B cell (primary cell): Measurements from ENCODE around the gene VTI1A. TPM values are rescaled to one million over a fixed set of nuclear protein-coding genes. Genes with fewer than 3 reads are reported as not detected.

Experiments
- ATAC-seq: fragments of 200-7000 bp; cut with Tn5 transposase; one replicate; pipeline ENCODE4 v1.10.0; 2021; ENCODE audit warnings: low read depth, mild to moderate bottlenecking, moderate number of reproducible peaks, moderate library complexity
- CTCF ChIA-PET: fragments of 350-600 bp; sonication (Branson Sonifier 250); formaldehyde crosslinking; loops from one replicate; lab custom pipeline; 2021; ENCODE audit warnings: antibody characterized with exemption, inconsistent platforms; lab: Charles Lee
- POLR2A ChIA-PET: fragments of 350-600 bp; sonication (Branson Sonifier 250); formaldehyde crosslinking; loops from one replicate; lab custom pipeline; 2021; ENCODE audit warnings: antibody characterized with exemption; lab: Charles Lee
- DNase-seq: peaks from one replicate; pipeline ENCODE4 v3.0.0; 2013
- H2AFZ ChIP-seq: 2 replicates; pipeline ENCODE4 v1.6.1; 2012; ENCODE audit warnings: mild to moderate bottlenecking, low read depth, low read length; ENCODE audit not compliant: insufficient read depth, poor library complexity, severe bottlenecking
- H3K27ac ChIP-seq, 2 donors: 1 replicate in 1 of 2; 2 replicates in 1 of 2; pipeline ENCODE4 v1.5.1; 2012 to 2013; ENCODE audit warnings: low read length in 2 of 2, mild to moderate bottlenecking in 2 of 2, moderate library complexity in 1 of 2
- H3K27me3 ChIP-seq, 4 experiments: fragments of 200-600 bp in 1 of 4; sonication (generic) in 1 of 4; replicated peaks in 1 of 4; 1 replicate in 2 of 4; 2 replicates in 2 of 4; pipeline versions ENCODE4 v1.6.1 to v1.7.0; 2013 to 2016; ENCODE audit warnings: low read length in 3 of 4, mild to moderate bottlenecking in 2 of 4, mixed read lengths in 1 of 4, moderate library complexity in 1 of 4; ENCODE audit not compliant: insufficient read depth in 4 of 4, control insufficient read depth in 3 of 4; ENCODE audit errors: control extremely low read depth in 1 of 4
- H3K36me3 ChIP-seq, 2 experiments: replicated peaks in 1 of 2; 1 replicate in 1 of 2; 2 replicates in 1 of 2; pipeline versions ENCODE4 v1.6.1 to v1.7.1; 2013; ENCODE audit warnings: low read length in 1 of 2; ENCODE audit not compliant: insufficient read depth in 2 of 2, control insufficient read depth in 1 of 2; ENCODE audit errors: control extremely low read depth in 1 of 2, extremely low read depth in 1 of 2
- H3K4me1 ChIP-seq, 2 donors: fragments of 200-600 bp in 1 of 2; sonication (generic) in 1 of 2; 1 replicate in 1 of 2; 2 replicates in 1 of 2; pipeline versions ENCODE4 v1.5.1 to v1.6.1; 2013 to 2017; ENCODE audit warnings: low read length in 2 of 2; ENCODE audit not compliant: control insufficient read depth in 2 of 2, insufficient read depth in 2 of 2
- H3K4me2 ChIP-seq: replicated peaks from 2 replicates; pipeline ENCODE3; 2012; ENCODE audit warnings: mild to moderate bottlenecking, low read depth, low read length; ENCODE audit not compliant: poor library complexity, severe bottlenecking
- H3K4me3 ChIP-seq, 5 experiments: fragments of 200-600 bp in 1 of 5; sonication (generic) in 1 of 5; 1 replicate in 3 of 5; 2 replicates in 2 of 5; pipeline versions ENCODE4 v1.5.1 to v1.7.0; 2011 to 2016; ENCODE audit warnings: low read length in 4 of 5, mild to moderate bottlenecking in 4 of 5, low read depth in 2 of 5, control low read depth in 1 of 5, moderate library complexity in 1 of 5; ENCODE audit not compliant: insufficient read depth in 1 of 5; ENCODE audit errors: control extremely low read depth in 1 of 5, extremely low read depth in 1 of 5
- H3K79me2 ChIP-seq: fragments of 200-600 bp; sonication (generic); one replicate; pipeline ENCODE4 v1.6.0; 2016; ENCODE audit warnings: low read length; ENCODE audit not compliant: control insufficient read depth, insufficient read depth
- H3K9ac ChIP-seq: fragments of 200-600 bp; sonication (generic); 2 replicates; pipeline ENCODE4 v1.6.1; 2017; ENCODE audit warnings: mild to moderate bottlenecking, low read length, moderate library complexity
- H3K9me3 ChIP-seq, 3 donors: one replicate each; pipeline versions ENCODE4 v1.6.1 to v1.7.1; 2013; ENCODE audit warnings: low read length in 2 of 3; ENCODE audit not compliant: control insufficient read depth in 2 of 3, insufficient read depth in 1 of 3; ENCODE audit errors: control extremely low read depth in 1 of 3
- H4K20me1 ChIP-seq: 2 replicates; pipeline ENCODE4 v1.6.0; 2012; ENCODE audit warnings: mild to moderate bottlenecking, low read length; ENCODE audit not compliant: insufficient read depth, control insufficient read depth, poor library complexity, severe bottlenecking
- H3K27ac Mint-ChIP-seq: one replicate; pipeline ENCODE4 v1.8.0; 2021; ENCODE audit warnings: mixed read lengths
- H3K27me3 Mint-ChIP-seq: one replicate; pipeline ENCODE4 v1.8.0; 2021; ENCODE audit warnings: mixed read lengths
- H3K4me1 Mint-ChIP-seq: one replicate; pipeline ENCODE4 v1.8.0; 2021; ENCODE audit warnings: mixed read lengths
- H3K4me3 Mint-ChIP-seq: one replicate; pipeline ENCODE4 v1.8.0; 2021; ENCODE audit warnings: mixed read lengths
- H3K9me3 Mint-ChIP-seq: one replicate; pipeline ENCODE4 v1.8.0; 2022; ENCODE audit warnings: mixed read lengths; ENCODE audit not compliant: insufficient read depth
- EZH2 ChIP-seq: IDR thresholded peaks from 2 replicates; pipeline ENCODE4 v1.6.1; 2012; ENCODE audit warnings: borderline replicate concordance, low read depth, mild to moderate bottlenecking, moderate library complexity, low read length; ENCODE audit not compliant: insufficient read depth, poor library complexity, severe bottlenecking
- WGBS: methylation state at CpG from one replicate; pipeline ENCODE4 v1.1.5; 2013; ENCODE audit warnings: missing lambda C conversion rate; ENCODE audit not compliant: insufficient coverage; 5-methylcytosine and 5-hydroxymethylcytosine counted together
- intact Hi-C: fragments of 100-400 bp; cut with micrococcal nuclease; formaldehyde crosslinking; loops from one replicate; pipeline ENCODE4 v1.10.0; 2022
- polyA plus RNA-seq: library from polyadenylated mRNA; depleted of rRNA; stranded (reverse); fragments of >200 nt; gene quantifications from 2 replicates; pipeline ENCODE4 v1.2.3, GENCODE V29; 2012
- total RNA-seq, 2 donors: library from RNA; stranded (reverse); fragments of 120-200 nt in 1 of 2; gene quantifications; 1 replicate in 1 of 2; 2 replicates in 1 of 2; pipeline versions ENCODE4 v1.2.3 to v1.2.4, GENCODE V29; 2013 to 2022
- TF ChIP-seq, protein P1 (sequence below): fragments of 200-600 bp; IDR thresholded peaks from one replicate; pipeline ENCODE4 v1.8.0; 2022; ENCODE audit warnings: antibody characterized with exemption, mild to moderate bottlenecking

The VTI1A gene
- total and polyA plus RNA-seq, 2 donors (not counting 1 experiment from before 2014, with no cell fraction given): 20.0 to 84.1 TPM

DNA sequence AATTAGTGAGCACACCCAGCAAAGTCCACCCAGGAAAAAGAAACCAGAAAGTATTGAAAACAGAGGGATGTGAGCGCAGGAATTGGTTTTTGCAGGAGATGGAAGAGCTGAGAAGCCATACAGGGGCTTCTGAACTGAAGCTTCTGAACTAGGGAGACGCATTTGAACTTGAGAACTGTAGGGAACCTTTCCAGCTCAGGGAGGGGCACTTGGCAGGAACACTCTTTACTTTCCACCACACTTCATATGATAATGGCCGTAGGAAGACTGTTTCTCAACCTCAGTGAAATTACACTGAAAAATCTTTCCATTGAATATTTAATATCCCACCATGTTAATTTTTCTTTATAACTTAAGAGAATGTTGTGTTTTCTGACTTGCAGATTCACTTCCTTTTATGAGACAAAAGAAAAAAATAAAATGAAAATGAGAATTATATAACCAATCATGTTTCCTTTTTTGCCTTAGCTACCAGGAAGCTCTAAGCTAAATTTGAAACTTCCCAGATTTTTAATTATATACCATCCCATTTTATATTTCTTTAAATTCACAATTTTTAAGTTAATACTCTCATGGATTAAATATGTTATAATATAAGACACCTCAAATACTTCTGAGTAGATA is 404.7 kb downstream of the VTI1A start:
- no peak for DNase-seq
- Histone ChIP-seq H3K36me3 (no peaks in the 10 kb centered on the region), H3K4me1 (peaks cover 9 to 12% of the 10 kb centered on the region in 2 donors), H2AFZ (no peak overlapping the region), H3K27me3 (no peaks in the 10 kb centered on the region), H4K20me1 (no peaks in the 10 kb centered on the region), H3K79me2 (no peaks in the 10 kb centered on the region), H3K4me2 (no peak overlapping the region), H3K4me3 (no peak overlapping the region), H3K9ac (no peak overlapping the region), H3K27ac (no peak overlapping the region), H3K9me3 (peaks cover 0 to 13% (median 5%) of the 10 kb centered on the region in 3 donors)
- H3K9me3 Mint-ChIP-seq: peaks cover 8% of the 10 kb centered on the region
- ChIA-PET POLR2A (no interaction called here), CTCF (no interaction called here)
- WGBS: no CpG with 5 or more reads among the region's 3 CpGs
- H3K27me3 Mint-ChIP-seq: no peaks in the 10 kb centered on the region
- TF ChIP-seq EZH2: no peak
- TF ChIP-seq, protein P1, sequence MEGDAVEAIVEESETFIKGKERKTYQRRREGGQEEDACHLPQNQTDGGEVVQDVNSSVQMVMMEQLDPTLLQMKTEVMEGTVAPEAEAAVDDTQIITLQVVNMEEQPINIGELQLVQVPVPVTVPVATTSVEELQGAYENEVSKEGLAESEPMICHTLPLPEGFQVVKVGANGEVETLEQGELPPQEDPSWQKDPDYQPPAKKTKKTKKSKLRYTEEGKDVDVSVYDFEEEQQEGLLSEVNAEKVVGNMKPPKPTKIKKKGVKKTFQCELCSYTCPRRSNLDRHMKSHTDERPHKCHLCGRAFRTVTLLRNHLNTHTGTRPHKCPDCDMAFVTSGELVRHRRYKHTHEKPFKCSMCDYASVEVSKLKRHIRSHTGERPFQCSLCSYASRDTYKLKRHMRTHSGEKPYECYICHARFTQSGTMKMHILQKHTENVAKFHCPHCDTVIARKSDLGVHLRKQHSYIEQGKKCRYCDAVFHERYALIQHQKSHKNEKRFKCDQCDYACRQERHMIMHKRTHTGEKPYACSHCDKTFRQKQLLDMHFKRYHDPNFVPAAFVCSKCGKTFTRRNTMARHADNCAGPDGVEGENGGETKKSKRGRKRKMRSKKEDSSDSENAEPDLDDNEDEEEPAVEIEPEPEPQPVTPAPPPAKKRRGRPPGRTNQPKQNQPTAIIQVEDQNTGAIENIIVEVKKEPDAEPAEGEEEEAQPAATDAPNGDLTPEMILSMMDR: no peak
- ATAC-seq: no peak
- intact Hi-C loops: no loop called here
- no peak overlapping the region for H3K27ac Mint-ChIP-seq
- H3K4me3 Mint-ChIP-seq: no peak overlapping the region
- peaks cover 16% of the 10 kb centered on the region for H3K4me1 Mint-ChIP-seq

GRCh38 chr10:112852306-112852705 is 405.3 kb downstream of the VTI1A start:
- no peak overlapping the region for H3K27ac Mint-ChIP-seq
- no peak for ATAC-seq
- no peak overlapping the region for H3K4me2 ChIP-seq

More at GRCh38 chr10:112852306-112852705, 405.3 kb downstream of the VTI1A start:
- Histone ChIP-seq H3K9me3 (peaks cover 0 to 13% (median 2%) of the 10 kb centered on the region in 3 donors), H2AFZ (no peak overlapping the region), H3K27me3 (no peaks in the 10 kb centered on the region), H3K36me3 (no peaks in the 10 kb centered on the region), H3K27ac (no peak overlapping the region), H4K20me1 (no peaks in the 10 kb centered on the region), H3K9ac (no peak overlapping the region), H3K79me2 (no peaks in the 10 kb centered on the region), H3K4me1 (peaks cover 9 to 12% of the 10 kb centered on the region in 2 donors), H3K4me3 (no peak overlapping the region)
- ChIA-PET POLR2A (no interaction called here), CTCF (no interaction called here)
- Mint-ChIP-seq H3K4me1 (peaks cover 16% of the 10 kb centered on the region), H3K4me3 (no peak overlapping the region), H3K9me3 (peaks cover 6% of the 10 kb centered on the region), H3K27me3 (no peaks in the 10 kb centered on the region)
- TF ChIP-seq, protein P1: no peak
- no peak for TF ChIP-seq EZH2
- WGBS: 31% methylated on average over 4 of the region's 4 CpGs
- DNase-seq: no peak
- intact Hi-C loops: no loop called here
